B cell (primary cell): ENCODE data around the gene KIF23. TPM values are rescaled to one million over a fixed set of nuclear protein-coding genes. Genes with fewer than 3 reads are reported as not detected.

Experiments
- ATAC-seq: fragments of 200-7000 bp; cut with Tn5 transposase; one replicate; pipeline ENCODE4 v1.10.0; 2021; ENCODE audit warnings: low read depth, mild to moderate bottlenecking, moderate number of reproducible peaks, moderate library complexity
- CTCF ChIA-PET: fragments of 350-600 bp; sonication (Branson Sonifier 250); formaldehyde crosslinking; loops from one replicate; lab custom pipeline; 2021; ENCODE audit warnings: antibody characterized with exemption, inconsistent platforms; lab: Charles Lee
- POLR2A ChIA-PET: fragments of 350-600 bp; sonication (Branson Sonifier 250); formaldehyde crosslinking; loops from one replicate; lab custom pipeline; 2021; ENCODE audit warnings: antibody characterized with exemption; lab: Charles Lee
- DNase-seq: peaks from one replicate; pipeline ENCODE4 v3.0.0; 2013
- H2AFZ ChIP-seq: 2 replicates; pipeline ENCODE4 v1.6.1; 2012; ENCODE audit warnings: mild to moderate bottlenecking, low read depth, low read length; ENCODE audit not compliant: insufficient read depth, poor library complexity, severe bottlenecking
- H3K27ac ChIP-seq, 2 donors: 1 replicate in 1 of 2; 2 replicates in 1 of 2; pipeline ENCODE4 v1.5.1; 2012 to 2013; ENCODE audit warnings: low read length in 2 of 2, mild to moderate bottlenecking in 2 of 2, moderate library complexity in 1 of 2
- H3K27me3 ChIP-seq, 4 experiments: fragments of 200-600 bp in 1 of 4; sonication (generic) in 1 of 4; replicated peaks in 1 of 4; 1 replicate in 2 of 4; 2 replicates in 2 of 4; pipeline versions ENCODE4 v1.6.1 to v1.7.0; 2013 to 2016; ENCODE audit warnings: low read length in 3 of 4, mild to moderate bottlenecking in 2 of 4, mixed read lengths in 1 of 4, moderate library complexity in 1 of 4; ENCODE audit not compliant: insufficient read depth in 4 of 4, control insufficient read depth in 3 of 4; ENCODE audit errors: control extremely low read depth in 1 of 4
- H3K36me3 ChIP-seq, 2 experiments: replicated peaks in 1 of 2; 1 replicate in 1 of 2; 2 replicates in 1 of 2; pipeline versions ENCODE4 v1.6.1 to v1.7.1; 2013; ENCODE audit warnings: low read length in 1 of 2; ENCODE audit not compliant: insufficient read depth in 2 of 2, control insufficient read depth in 1 of 2; ENCODE audit errors: control extremely low read depth in 1 of 2, extremely low read depth in 1 of 2
- H3K4me1 ChIP-seq, 2 donors: fragments of 200-600 bp in 1 of 2; sonication (generic) in 1 of 2; 1 replicate in 1 of 2; 2 replicates in 1 of 2; pipeline versions ENCODE4 v1.5.1 to v1.6.1; 2013 to 2017; ENCODE audit warnings: low read length in 2 of 2; ENCODE audit not compliant: control insufficient read depth in 2 of 2, insufficient read depth in 2 of 2
- H3K4me2 ChIP-seq: replicated peaks from 2 replicates; pipeline ENCODE3; 2012; ENCODE audit warnings: mild to moderate bottlenecking, low read depth, low read length; ENCODE audit not compliant: poor library complexity, severe bottlenecking
- H3K4me3 ChIP-seq, 5 experiments: fragments of 200-600 bp in 1 of 5; sonication (generic) in 1 of 5; 1 replicate in 3 of 5; 2 replicates in 2 of 5; pipeline versions ENCODE4 v1.5.1 to v1.7.0; 2011 to 2016; ENCODE audit warnings: low read length in 4 of 5, mild to moderate bottlenecking in 4 of 5, low read depth in 2 of 5, control low read depth in 1 of 5, moderate library complexity in 1 of 5; ENCODE audit not compliant: insufficient read depth in 1 of 5; ENCODE audit errors: control extremely low read depth in 1 of 5, extremely low read depth in 1 of 5
- H3K79me2 ChIP-seq: fragments of 200-600 bp; sonication (generic); one replicate; pipeline ENCODE4 v1.6.0; 2016; ENCODE audit warnings: low read length; ENCODE audit not compliant: control insufficient read depth, insufficient read depth
- H3K9ac ChIP-seq: fragments of 200-600 bp; sonication (generic); 2 replicates; pipeline ENCODE4 v1.6.1; 2017; ENCODE audit warnings: mild to moderate bottlenecking, low read length, moderate library complexity
- H3K9me3 ChIP-seq, 3 donors: one replicate each; pipeline versions ENCODE4 v1.6.1 to v1.7.1; 2013; ENCODE audit warnings: low read length in 2 of 3; ENCODE audit not compliant: control insufficient read depth in 2 of 3, insufficient read depth in 1 of 3; ENCODE audit errors: control extremely low read depth in 1 of 3
- H4K20me1 ChIP-seq: 2 replicates; pipeline ENCODE4 v1.6.0; 2012; ENCODE audit warnings: mild to moderate bottlenecking, low read length; ENCODE audit not compliant: insufficient read depth, control insufficient read depth, poor library complexity, severe bottlenecking
- H3K27ac Mint-ChIP-seq: one replicate; pipeline ENCODE4 v1.8.0; 2021; ENCODE audit warnings: mixed read lengths
- H3K27me3 Mint-ChIP-seq: one replicate; pipeline ENCODE4 v1.8.0; 2021; ENCODE audit warnings: mixed read lengths
- H3K4me1 Mint-ChIP-seq: one replicate; pipeline ENCODE4 v1.8.0; 2021; ENCODE audit warnings: mixed read lengths
- H3K4me3 Mint-ChIP-seq: one replicate; pipeline ENCODE4 v1.8.0; 2021; ENCODE audit warnings: mixed read lengths
- H3K9me3 Mint-ChIP-seq: one replicate; pipeline ENCODE4 v1.8.0; 2022; ENCODE audit warnings: mixed read lengths; ENCODE audit not compliant: insufficient read depth
- EZH2 ChIP-seq: IDR thresholded peaks from 2 replicates; pipeline ENCODE4 v1.6.1; 2012; ENCODE audit warnings: borderline replicate concordance, low read depth, mild to moderate bottlenecking, moderate library complexity, low read length; ENCODE audit not compliant: insufficient read depth, poor library complexity, severe bottlenecking
- WGBS: methylation state at CpG from one replicate; pipeline ENCODE4 v1.1.5; 2013; ENCODE audit warnings: missing lambda C conversion rate; ENCODE audit not compliant: insufficient coverage; 5-methylcytosine and 5-hydroxymethylcytosine counted together
- intact Hi-C: fragments of 100-400 bp; cut with micrococcal nuclease; formaldehyde crosslinking; loops from one replicate; pipeline ENCODE4 v1.10.0; 2022
- polyA plus RNA-seq: library from polyadenylated mRNA; depleted of rRNA; stranded (reverse); fragments of >200 nt; gene quantifications from 2 replicates; pipeline ENCODE4 v1.2.3, GENCODE V29; 2012
- total RNA-seq, 2 donors: library from RNA; stranded (reverse); fragments of 120-200 nt in 1 of 2; gene quantifications; 1 replicate in 1 of 2; 2 replicates in 1 of 2; pipeline versions ENCODE4 v1.2.3 to v1.2.4, GENCODE V29; 2013 to 2022
- TF ChIP-seq, protein P1 (sequence below): fragments of 200-600 bp; IDR thresholded peaks from one replicate; pipeline ENCODE4 v1.8.0; 2022; ENCODE audit warnings: antibody characterized with exemption, mild to moderate bottlenecking

Gene KIF23
- total and polyA plus RNA-seq, 2 donors (not counting 1 experiment from before 2014, with no cell fraction given), result 0.30 to 0.34 TPM

DNA sequence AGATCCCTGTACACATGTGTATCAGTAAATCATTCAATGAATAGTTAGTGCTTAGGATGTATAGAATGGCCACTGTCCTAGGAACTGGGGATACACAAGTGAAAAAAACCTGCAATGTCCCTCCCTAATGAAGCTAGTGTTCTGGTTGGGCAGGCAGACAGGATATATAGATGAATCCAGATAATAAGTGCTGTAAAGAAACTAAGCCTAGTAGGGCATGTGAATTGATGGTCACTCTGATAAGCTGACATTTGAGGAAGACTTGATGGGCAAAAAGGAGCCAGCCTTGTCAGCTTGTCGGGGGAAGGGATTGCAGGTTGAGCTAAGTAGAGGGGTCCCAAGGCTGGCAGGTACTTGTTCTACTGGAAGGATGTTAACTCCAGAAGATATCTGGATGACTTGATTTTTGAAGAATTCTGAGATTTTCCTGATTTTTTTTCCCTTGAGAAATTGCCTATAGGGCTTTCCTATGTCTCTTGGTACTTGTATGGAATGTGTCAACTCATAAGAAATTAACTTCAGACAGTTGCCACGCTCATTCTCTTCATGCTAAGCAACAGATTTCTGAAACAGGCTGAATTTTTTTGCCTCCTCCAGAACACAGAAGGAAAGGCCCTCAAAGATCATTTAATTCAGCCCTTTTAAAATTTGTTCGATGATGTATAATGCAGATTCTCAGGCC lies 6.3 kb upstream of the KIF23 start:
- Histone ChIP-seq H3K4me3 (no peak overlapping the region), H3K9ac (no peak overlapping the region), H4K20me1 (no peaks in the 10 kb centered on the region), H3K36me3 (no peaks in the 10 kb centered on the region), H3K4me1 (no peaks in the 10 kb centered on the region), H3K9me3 (no peaks in the 10 kb centered on the region), H3K27ac (no peak overlapping the region), H3K79me2 (no peaks in the 10 kb centered on the region), H2AFZ (no peak overlapping the region), H3K4me2 (no peak overlapping the region), H3K27me3 (peaks cover 0 to 4% (median 2%) of the 10 kb centered on the region in 4 experiments)
- DNase-seq, result no peak
- intact Hi-C loops, result no loop called here
- WGBS, result 100% methylated on average over 1 of the region's 3 CpGs
- no peak overlapping the region for H3K27ac Mint-ChIP-seq
- H3K27me3 Mint-ChIP-seq, result peaks cover 23% of the 10 kb centered on the region
- ChIA-PET CTCF (no interaction called here), POLR2A (no interaction called here)
- no peak overlapping the region for H3K4me3 Mint-ChIP-seq
- H3K4me1 Mint-ChIP-seq, result no peaks in the 10 kb centered on the region
- TF ChIP-seq, protein P1, sequence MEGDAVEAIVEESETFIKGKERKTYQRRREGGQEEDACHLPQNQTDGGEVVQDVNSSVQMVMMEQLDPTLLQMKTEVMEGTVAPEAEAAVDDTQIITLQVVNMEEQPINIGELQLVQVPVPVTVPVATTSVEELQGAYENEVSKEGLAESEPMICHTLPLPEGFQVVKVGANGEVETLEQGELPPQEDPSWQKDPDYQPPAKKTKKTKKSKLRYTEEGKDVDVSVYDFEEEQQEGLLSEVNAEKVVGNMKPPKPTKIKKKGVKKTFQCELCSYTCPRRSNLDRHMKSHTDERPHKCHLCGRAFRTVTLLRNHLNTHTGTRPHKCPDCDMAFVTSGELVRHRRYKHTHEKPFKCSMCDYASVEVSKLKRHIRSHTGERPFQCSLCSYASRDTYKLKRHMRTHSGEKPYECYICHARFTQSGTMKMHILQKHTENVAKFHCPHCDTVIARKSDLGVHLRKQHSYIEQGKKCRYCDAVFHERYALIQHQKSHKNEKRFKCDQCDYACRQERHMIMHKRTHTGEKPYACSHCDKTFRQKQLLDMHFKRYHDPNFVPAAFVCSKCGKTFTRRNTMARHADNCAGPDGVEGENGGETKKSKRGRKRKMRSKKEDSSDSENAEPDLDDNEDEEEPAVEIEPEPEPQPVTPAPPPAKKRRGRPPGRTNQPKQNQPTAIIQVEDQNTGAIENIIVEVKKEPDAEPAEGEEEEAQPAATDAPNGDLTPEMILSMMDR, result no peak
- no peak for ATAC-seq
- no peaks in the 10 kb centered on the region for H3K9me3 Mint-ChIP-seq

DNA sequence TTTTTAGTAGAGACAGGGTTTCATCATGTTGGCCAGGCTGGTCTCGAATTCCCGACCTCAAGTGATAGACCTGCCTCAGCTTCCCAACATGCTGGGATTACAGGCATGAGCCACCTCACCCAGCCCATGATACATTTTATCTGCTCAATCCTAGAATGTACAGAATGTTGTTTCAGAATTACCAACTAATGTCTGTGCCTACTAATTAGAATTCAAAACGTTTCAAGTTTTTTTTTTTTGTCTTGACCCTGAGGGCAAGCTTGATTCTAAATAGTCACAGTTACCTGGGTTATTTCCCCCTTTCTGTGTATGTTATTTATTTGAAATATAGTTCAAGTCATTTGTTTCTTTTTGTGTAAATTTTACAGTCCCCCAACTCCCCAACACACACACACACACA lies 5.3 kb upstream of the KIF23 start:
- CTCF ChIA-PET, result no interaction called here
- intact Hi-C loops, result no loop called here
- DNase-seq, result no peak
- Histone ChIP-seq H3K27me3 (peaks cover 0 to 4% (median 2%) of the 10 kb centered on the region in 4 experiments), H3K4me1 (peaks cover 0 to 2% of the 10 kb centered on the region in 2 donors), H3K9me3 (no peaks in the 10 kb centered on the region), H4K20me1 (no peaks in the 10 kb centered on the region), H3K9ac (no peak overlapping the region), H3K27ac (no peak overlapping the region), H3K4me2 (no peak overlapping the region), H3K4me3 (no peak overlapping the region), H3K36me3 (no peaks in the 10 kb centered on the region), H2AFZ (no peak overlapping the region), H3K79me2 (no peaks in the 10 kb centered on the region)
- TF ChIP-seq, protein P1, result no peak
- no peak for TF ChIP-seq EZH2
- peaks cover 20% of the 10 kb centered on the region for H3K27me3 Mint-ChIP-seq
- H3K4me3 Mint-ChIP-seq, result no peak overlapping the region
- 100% methylated on average over 2 of the region's 3 CpGs for WGBS
- no peaks in the 10 kb centered on the region for H3K9me3 Mint-ChIP-seq
- POLR2A ChIA-PET, result interaction anchor here (0.7 kb wide), 1 partner anchor 1585 kb away, joined by 4 read pairs; no protein-coding TSS in a partner anchor
- no peak for ATAC-seq
- H3K4me1 Mint-ChIP-seq, result peaks cover 1% of the 10 kb centered on the region
- no peak overlapping the region for H3K27ac Mint-ChIP-seq
